GM21423 (cell line): ENCODE measurements around the gene MAP1LC3B.

ENCODE experiments used
- ATAC-seq: cut with Tn5 transposase; IDR thresholded peaks from one replicate; pipeline ENCODE4 v1.9.1; 2021; ENCODE audit warnings: mild to moderate bottlenecking, moderate library complexity; ENCODE audit not compliant: unreplicated experiment

MAP1LC3B gene

DNA sequence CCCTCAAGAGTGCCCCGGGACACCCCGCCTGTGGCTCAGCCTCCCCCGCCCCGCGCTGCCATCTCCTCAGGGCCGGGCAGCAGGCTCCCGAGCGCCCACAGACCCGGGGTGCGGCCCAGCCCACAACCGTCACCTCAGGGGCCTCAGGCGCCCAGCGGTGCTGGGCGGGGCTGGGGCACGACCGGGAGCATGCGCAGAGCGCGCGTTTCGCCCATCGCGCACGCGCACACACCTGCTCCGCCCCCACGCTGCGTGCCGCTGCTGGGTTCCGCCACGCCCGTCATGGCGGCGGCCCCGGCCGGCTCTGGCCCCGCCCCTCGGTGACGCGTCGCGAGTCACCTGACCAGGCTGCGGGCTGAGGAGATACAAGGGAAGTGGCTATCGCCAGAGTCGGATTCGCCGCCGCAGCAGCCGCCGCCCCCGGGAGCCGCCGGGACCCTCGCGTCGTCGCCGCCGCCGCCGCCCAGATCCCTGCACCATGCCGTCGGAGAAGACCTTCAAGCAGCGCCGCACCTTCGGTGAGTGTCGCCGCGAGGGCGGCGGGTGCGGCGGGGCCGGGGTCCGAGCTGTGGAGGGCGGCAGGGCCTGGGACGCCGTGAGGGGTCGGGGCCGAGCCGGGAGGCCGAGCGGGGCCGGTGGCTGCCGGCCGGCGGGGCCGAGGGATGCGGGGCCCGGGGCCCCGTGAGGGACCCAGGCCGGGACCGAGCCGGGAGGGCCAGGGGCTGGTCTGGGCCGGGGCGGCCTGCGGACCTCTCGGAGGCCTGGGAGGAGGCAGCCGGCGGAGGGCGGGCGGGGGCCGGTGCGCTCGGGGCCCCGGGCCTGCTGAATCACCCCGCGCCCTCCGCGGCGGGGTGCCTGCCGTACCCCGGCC is at the start of gene MAP1LC3B:
Gene MAP1LC3B (plus strand): TSS at position 387 of the 871 bp plus-strand sequence. CDS start 92 bp downstream, at position 479.
- ATAC-seq: peak; percentile 50

GRCh38 chr16:87342504-87342903 is 49.6 kb upstream of the MAP1LC3B start:
- ATAC-seq: no peak

DNA sequence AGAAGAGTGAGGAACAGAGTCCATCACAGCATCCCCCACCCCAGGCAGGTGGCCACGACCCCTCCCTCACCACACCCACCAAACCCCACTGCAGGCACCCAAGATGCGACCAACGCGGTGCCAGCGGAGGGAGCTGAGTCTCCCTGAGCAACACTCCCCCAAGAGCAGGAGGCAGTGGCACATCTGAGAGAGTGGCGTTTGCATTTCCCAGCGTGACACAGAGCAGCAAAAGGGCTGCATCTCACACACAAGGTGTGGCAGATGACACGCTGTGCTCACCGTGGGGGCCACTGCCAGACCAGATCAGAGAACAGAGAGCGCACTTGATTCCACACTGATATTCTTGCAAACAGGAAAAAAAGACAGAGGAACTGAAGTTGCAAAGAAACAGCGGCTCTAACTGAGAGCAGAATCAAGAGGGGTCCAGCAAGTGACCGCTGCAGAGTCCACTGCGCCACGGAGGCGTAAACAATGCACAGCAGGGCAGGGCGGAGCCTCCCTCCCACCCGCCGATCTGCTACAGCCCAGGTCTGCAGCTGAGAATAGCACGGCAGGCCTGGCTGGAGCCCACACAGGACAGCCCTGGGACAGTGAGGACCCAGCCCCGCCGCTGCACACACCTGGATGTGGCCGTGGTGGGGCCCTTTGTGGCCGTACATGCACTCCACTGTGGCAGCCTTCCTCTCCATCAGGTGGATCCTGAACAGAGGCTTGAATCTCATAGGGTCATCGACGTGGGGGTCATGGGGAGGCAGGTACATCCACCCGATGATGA is 49.0 kb upstream of the MAP1LC3B start:
- ATAC-seq: no peak

DNA sequence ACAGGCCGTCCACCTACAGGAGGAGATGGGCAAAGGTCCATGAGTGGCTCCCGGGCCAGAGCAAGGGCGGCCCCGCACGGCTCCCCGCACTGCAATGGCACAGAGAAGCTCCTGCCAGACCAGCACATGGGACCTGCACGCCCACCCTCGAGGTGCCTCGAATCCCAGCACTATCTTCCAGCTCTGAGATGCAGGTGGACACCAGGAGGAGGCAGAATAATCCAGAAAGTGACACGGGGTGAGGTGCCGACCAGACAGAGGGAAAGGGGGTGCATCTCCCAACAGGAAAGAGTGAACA is 48.4 kb upstream of the MAP1LC3B start:
- no peak for ATAC-seq

GRCh38 chr16:87344165-87344930 is 47.8 kb upstream of the MAP1LC3B start:
- ATAC-seq: no peak

- no peak for ATAC-seq
Measured at GRCh38 chr16:87344931-87345631, 47.1 kb upstream of the MAP1LC3B start.

DNA sequence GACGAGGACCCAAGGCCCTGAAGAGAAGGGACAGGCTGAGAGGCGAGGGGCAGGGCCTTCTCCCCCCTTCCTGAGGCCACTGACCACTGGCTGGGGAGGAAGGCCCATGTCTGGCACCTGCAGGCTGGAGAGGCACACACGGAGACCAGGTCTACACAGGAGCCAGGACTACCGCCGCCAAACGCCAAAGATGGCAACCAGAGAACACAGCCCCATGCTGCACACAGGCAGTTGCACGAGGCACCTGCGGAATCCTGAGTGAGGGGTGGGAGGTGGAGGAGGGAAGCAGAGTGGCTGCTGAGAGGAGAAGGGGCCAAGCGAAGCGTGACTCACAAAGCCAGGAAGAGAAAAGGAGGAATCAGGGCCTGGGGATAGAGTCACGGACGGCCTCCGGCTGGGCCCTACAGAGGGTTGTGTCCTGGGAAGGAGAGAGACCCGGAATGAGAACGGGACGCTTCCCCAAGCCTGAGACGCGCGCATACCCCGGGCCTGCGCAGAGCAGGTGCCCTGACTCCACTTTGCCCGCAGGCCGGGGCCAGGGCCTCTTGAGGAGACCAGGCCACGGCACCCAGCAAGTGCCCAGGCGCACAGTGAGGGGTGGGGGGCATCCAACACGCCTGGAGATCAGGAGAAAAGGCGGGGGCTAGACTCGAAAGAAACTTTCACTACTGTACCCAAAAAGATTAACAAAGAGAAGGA is 46.3 kb upstream of the MAP1LC3B start:
- no peak for ATAC-seq

GRCh38 chr16:87346517-87347060 is 45.5 kb upstream of the MAP1LC3B start:
- no peak for ATAC-seq

- ATAC-seq: no peak
Measured at GRCh38 chr16:87347932-87348615, 44.1 kb upstream of the MAP1LC3B start.

- ATAC-seq: no peak
Measured at GRCh38 chr16:87348616-87349157, 43.4 kb upstream of the MAP1LC3B start.

DNA sequence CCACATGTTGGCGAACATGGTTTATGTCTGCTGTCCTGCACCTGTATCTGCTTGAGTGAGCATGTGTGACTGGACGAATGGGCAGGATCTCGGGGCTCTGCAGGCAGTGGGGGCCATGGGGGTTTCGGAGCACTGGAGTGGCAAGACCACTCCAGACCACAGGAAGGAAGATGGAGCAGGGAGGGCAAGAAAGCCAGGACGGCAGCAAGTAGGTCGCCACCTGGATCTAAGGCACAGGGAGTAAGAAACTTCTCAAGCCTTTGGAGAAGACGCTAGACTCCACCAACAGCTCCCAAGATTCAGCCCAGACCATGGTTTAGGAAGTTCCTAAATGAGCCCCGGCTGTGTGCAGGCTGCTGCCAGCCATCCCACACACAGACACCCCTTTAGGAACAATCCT is 42.1 kb upstream of the MAP1LC3B start:
- no peak for ATAC-seq

GRCh38 chr16:87350681-87351319 is 41.3 kb upstream of the MAP1LC3B start:
- ATAC-seq: no peak

DNA sequence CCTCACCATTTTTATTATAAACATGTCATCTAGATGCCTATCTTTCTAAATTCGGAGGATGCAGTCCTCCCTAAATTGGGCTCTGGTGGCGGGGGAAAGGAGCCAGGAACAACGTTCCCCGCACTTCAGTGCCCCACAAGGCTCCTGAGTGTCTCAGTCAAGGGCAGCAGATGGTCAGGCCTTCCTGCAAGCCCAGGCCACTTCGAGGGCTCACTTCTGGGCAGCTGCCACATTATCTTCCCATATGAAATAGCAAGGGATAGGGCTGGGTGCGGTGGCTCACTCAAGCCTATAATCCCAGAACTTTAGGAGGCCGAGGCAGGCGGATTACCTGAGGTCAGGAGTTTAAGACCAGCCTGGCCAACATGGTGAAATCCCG is 40.8 kb upstream of the MAP1LC3B start:
- no peak for ATAC-seq

GRCh38 chr16:87352818-87353217 is 39.3 kb upstream of the MAP1LC3B start:
- no peak for ATAC-seq

DNA sequence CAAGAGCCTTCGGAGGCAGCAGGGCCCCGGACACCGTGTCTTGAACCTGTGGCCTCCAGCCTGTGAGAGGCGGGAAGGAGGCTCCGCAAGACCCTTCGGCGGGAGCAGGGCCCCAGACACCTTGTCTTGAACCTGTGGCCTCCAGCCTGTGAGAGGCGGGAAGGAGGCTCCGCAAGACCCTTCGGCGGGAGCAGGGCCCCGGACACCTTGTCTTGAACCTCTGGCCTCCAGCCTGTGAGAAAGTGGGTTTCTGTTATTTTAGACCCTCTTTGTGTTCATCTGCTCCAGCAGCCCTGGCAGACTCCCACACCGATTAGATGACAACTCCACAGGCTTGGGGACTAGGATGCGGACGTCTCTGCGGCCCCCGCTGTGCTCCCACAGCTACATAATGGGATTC is 38.5 kb upstream of the MAP1LC3B start:
- ATAC-seq: no peak

GRCh38 chr16:87356491-87356853 is 35.7 kb upstream of the MAP1LC3B start:
- no peak for ATAC-seq

DNA sequence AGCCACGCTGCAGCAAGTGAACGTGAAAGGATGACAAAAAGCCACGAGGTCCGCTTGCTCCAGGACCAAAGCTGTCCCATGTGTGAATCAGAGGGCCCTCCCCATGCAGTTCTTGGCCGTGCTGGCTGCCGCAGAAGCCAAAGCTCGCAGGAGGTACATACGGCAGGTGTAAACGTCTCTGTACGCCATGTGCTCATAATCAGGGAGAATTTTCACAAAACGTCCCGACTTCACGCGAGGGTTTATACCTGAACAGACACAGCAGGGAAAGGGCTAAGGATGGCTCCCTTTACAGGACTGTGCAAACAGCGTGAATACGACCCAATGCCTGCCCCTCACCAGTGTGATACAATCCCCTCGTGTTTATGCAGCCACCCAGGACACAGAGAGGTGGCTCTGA is 33.9 kb upstream of the MAP1LC3B start:
- no peak for ATAC-seq

- no peak for ATAC-seq
Measured at GRCh38 chr16:87358696-87359095, 33.4 kb upstream of the MAP1LC3B start.

GRCh38 chr16:87359121-87359520 is 33.0 kb upstream of the MAP1LC3B start:
- ATAC-seq: no peak
